Stomach (tissue), 4 donors: ENCODE data around the gene HTD2.

Experiments used
- EP300 ChIP-seq: sonication (generic); formaldehyde crosslinking; IDR thresholded peaks from one replicate; pipeline ENCODE4 v1.6.1; 2017; ENCODE audit warnings: antibody characterized with exemption
- POLR2A ChIP-seq, 4 donors: fragments of 450-650 bp; IDR thresholded peaks; one replicate each; pipeline ENCODE4 v1.6.1; 2016; ENCODE audit warnings: antibody characterized with exemption in 4 of 4, control low read depth in 2 of 4, mild to moderate bottlenecking in 1 of 4, moderate library complexity in 1 of 4
- POLR2AphosphoS5 ChIP-seq, 3 donors: sonication (generic); formaldehyde crosslinking; IDR thresholded peaks; one replicate each; pipeline ENCODE4 v1.6.1; 2016; ENCODE audit warnings: antibody characterized with exemption in 3 of 3
- TF ChIP-seq, protein P1 (sequence below), 7 experiments: fragments of 450-650 bp in 4 of 7; fragments of 200-600 bp in 3 of 7; sonication (generic) in 3 of 7; IDR thresholded peaks; one replicate each; pipeline ENCODE4 v1.5.1; 2016 to 2019; ENCODE audit warnings: antibody characterized with exemption in 7 of 7, control low read depth in 2 of 7, mild to moderate bottlenecking in 1 of 7

DNA sequence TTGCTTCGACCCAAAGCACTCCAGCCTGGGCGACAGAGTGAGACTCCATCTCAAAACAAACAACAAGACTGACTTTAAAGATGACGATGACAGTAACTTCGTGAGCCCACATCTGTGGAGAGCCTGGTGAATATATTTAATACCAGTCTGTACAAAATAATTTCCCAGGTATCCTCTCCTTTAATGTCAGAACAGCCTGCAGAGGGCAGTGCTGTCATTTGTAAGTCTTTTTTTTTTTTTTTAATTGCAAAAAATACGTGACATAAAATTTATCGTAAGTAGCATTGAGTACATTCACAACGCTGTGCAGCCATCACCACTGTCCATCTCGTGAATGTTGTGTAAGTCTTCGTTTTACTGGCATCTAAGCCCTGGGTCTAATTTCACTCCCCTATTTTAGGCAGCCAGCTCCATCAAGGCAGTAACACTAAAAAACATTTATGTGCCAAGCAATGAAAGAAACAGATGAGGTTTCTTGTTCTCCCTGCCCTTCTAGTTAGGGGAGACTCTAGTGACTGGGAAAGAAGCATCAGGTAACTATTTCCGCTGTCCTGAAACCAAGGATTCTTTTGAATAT, 1.4 kb downstream of the HTD2 start:
- TF ChIP-seq, protein P1, sequence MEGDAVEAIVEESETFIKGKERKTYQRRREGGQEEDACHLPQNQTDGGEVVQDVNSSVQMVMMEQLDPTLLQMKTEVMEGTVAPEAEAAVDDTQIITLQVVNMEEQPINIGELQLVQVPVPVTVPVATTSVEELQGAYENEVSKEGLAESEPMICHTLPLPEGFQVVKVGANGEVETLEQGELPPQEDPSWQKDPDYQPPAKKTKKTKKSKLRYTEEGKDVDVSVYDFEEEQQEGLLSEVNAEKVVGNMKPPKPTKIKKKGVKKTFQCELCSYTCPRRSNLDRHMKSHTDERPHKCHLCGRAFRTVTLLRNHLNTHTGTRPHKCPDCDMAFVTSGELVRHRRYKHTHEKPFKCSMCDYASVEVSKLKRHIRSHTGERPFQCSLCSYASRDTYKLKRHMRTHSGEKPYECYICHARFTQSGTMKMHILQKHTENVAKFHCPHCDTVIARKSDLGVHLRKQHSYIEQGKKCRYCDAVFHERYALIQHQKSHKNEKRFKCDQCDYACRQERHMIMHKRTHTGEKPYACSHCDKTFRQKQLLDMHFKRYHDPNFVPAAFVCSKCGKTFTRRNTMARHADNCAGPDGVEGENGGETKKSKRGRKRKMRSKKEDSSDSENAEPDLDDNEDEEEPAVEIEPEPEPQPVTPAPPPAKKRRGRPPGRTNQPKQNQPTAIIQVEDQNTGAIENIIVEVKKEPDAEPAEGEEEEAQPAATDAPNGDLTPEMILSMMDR (IDR thresholded peaks at IDR 0.05), result peak in 4 of 7 experiments; percentile 18 to 39 (median 22)
- no peak for TF ChIP-seq POLR2AphosphoS5 (IDR thresholded peaks at IDR 0.05)
- TF ChIP-seq POLR2A (IDR thresholded peaks at IDR 0.05), result no peak
- TF ChIP-seq EP300, result no peak
